Mesothelial cell of epicardium (in vitro differentiated cells): ENCODE results near the gene SNX13. TPM values are rescaled to one million over a fixed set of nuclear protein-coding genes. Genes with fewer than 3 reads are reported as not detected.

Experiments
- DNase-seq, 2 experiments: peaks; one replicate each; pipeline ENCODE4 v3.0.0; 2021; ENCODE audit warnings: low spot score in 2 of 2; ENCODE audit not compliant: unreplicated experiment in 2 of 2
- H3K27ac Mint-ChIP-seq: 2 replicates; pipeline ENCODE4 v1.8.0; 2021; ENCODE audit warnings: mixed read lengths
- H3K27me3 Mint-ChIP-seq: 2 replicates; pipeline ENCODE4 v1.8.0; 2021; ENCODE audit warnings: low read depth, mixed read lengths
- H3K36me3 Mint-ChIP-seq: 2 replicates; pipeline ENCODE4 v1.8.0; 2021; ENCODE audit warnings: mixed read lengths
- H3K4me1 Mint-ChIP-seq: 2 replicates; pipeline ENCODE4 v1.8.0; 2021; ENCODE audit warnings: mixed read lengths
- H3K4me3 Mint-ChIP-seq: 2 replicates; pipeline ENCODE4 v1.8.0; 2021; ENCODE audit warnings: mild to moderate bottlenecking, moderate library complexity, mixed read lengths
- H3K9me3 Mint-ChIP-seq: 2 replicates; pipeline ENCODE4 v1.8.0; 2021; ENCODE audit warnings: mixed read lengths
- total RNA-seq: library from RNA; stranded (reverse); gene quantifications from 3 replicates; pipeline ENCODE4 v1.2.1, GENCODE V29; 2021
- TF ChIP-seq, protein P1 (sequence below): fragments of 200-600 bp; sonication (generic); IDR thresholded peaks from one replicate; pipeline ENCODE4 v1.5.0; 2021; ENCODE audit warnings: antibody characterized with exemption; ENCODE audit not compliant: unreplicated experiment

The SNX13 gene
- total RNA-seq, 1 donor from 2014 or later: 57.1 TPM

DNA sequence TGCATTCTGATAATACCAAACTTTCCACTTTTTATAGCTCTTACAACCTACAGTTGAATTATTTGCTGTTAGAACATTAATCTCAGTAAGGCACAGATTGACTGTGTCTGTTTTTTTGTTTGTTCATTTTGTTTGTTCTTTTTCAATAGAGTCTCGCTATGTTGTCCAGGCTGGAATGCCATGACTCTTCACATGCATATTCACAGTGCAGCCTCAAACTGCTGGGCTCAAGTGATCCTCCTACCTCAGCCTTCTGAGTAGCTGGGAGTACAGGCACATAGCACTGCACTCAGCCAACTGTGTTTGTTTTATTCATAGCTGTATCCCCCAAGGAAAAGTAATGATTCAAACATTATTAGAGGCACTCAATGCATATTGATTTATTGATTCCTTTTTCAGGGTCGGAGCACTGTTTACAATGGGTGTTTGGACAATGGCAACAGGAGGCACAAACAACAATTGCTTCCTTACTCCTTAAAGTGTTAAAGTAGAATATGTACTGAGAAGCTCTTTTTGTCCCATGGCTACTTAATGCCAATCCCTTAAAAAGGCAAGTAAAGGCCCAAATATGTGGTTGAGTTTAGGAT, 61.1 kb downstream of the SNX13 start:
- peaks cover 4% of the 10 kb centered on the region for H3K4me1 Mint-ChIP-seq
- no peak for DNase-seq
- no peaks in the 10 kb centered on the region for H3K9me3 Mint-ChIP-seq
- TF ChIP-seq, protein P1, sequence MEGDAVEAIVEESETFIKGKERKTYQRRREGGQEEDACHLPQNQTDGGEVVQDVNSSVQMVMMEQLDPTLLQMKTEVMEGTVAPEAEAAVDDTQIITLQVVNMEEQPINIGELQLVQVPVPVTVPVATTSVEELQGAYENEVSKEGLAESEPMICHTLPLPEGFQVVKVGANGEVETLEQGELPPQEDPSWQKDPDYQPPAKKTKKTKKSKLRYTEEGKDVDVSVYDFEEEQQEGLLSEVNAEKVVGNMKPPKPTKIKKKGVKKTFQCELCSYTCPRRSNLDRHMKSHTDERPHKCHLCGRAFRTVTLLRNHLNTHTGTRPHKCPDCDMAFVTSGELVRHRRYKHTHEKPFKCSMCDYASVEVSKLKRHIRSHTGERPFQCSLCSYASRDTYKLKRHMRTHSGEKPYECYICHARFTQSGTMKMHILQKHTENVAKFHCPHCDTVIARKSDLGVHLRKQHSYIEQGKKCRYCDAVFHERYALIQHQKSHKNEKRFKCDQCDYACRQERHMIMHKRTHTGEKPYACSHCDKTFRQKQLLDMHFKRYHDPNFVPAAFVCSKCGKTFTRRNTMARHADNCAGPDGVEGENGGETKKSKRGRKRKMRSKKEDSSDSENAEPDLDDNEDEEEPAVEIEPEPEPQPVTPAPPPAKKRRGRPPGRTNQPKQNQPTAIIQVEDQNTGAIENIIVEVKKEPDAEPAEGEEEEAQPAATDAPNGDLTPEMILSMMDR: no peak
- peaks cover 25% of the 10 kb centered on the region for H3K36me3 Mint-ChIP-seq
- no peak overlapping the region for H3K27ac Mint-ChIP-seq
- no peaks in the 10 kb centered on the region for H3K27me3 Mint-ChIP-seq
- no peak overlapping the region for H3K4me3 Mint-ChIP-seq

DNA sequence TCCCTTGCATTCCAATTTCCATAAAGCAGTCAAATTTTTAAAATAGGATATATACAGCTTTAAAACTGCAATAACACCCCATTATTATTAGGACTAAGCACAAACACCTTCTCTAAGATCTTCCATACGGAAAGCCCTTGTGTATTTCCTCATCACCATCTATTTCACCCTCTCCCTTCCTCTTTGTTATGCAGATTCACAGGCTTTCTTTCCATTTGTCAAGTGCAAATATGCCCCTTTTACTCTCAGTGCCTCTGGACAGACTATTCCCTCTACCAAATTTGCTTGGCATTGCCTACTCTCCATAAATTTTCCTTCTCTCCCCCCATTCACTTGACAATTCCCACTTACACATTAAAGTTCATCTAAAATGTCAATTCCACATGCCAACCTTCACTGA, 61.7 kb downstream of the SNX13 start:
- TF ChIP-seq, protein P1: no peak
- no peak overlapping the region for H3K4me3 Mint-ChIP-seq
- peaks cover 4% of the 10 kb centered on the region for H3K4me1 Mint-ChIP-seq
- H3K27me3 Mint-ChIP-seq: no peaks in the 10 kb centered on the region
- no peak overlapping the region for H3K27ac Mint-ChIP-seq
- no peak for DNase-seq
- no peaks in the 10 kb centered on the region for H3K9me3 Mint-ChIP-seq
- peaks cover 28% of the 10 kb centered on the region for H3K36me3 Mint-ChIP-seq

DNA sequence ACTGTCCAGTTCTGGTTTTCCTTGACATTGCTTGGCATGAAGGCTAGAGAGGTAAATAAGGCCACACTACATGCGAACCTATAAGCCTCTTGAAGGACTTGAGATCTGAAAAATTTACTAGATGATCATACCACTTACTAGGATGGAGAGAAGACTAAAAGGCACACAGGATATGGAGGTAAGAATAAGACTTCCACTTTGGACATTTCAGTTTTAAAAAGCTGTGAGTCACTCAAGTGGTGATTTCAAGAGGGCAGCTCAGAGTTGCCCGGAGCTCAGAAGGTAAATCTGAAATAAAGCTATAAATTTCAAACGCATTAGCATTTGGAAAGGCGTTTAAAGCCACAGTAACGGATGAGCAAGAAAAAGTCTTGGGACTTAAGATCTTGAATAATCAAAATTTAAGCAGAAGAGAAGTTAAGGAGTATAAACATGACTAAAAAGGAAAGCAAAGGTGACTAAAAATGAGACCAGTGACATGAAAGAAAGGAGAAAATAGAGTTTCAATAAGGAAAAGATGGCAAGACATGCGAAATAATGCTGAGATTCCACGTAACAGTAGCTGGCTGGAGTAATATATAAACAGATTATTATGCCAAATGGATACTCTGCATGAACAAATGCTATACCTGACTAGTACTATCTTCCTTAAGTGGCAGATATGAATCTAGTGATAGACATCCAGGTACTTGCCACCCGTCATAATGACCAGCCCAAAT, 68.3 kb downstream of the SNX13 start:
- H3K9me3 Mint-ChIP-seq: peaks cover 12% of the 10 kb centered on the region
- H3K27me3 Mint-ChIP-seq: no peaks in the 10 kb centered on the region
- TF ChIP-seq, protein P1: no peak
- no peaks in the 10 kb centered on the region for H3K4me1 Mint-ChIP-seq
- H3K27ac Mint-ChIP-seq: no peak overlapping the region
- no peak overlapping the region for H3K4me3 Mint-ChIP-seq
- DNase-seq: no peak
- H3K36me3 Mint-ChIP-seq: peaks cover 51% of the 10 kb centered on the region

DNA sequence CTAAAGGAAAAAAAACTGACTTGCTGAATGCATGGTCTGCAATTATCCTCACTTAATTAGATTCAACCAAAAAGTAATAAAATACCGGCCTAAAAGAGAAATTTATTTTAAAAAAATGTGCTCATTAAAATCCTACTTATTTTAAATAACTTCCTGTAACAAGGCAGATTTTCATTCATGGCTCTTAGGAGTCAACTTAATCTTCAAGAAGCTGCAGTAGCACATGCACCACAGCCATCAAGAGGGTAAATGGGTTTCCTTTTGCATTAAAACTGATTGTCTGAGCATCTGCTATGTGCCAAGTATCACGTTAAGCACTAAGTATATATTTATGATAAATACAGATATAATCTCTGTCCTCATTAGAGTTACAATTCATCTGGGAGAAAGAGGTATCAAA, 69.9 kb downstream of the SNX13 start:
- H3K4me3 Mint-ChIP-seq: no peak overlapping the region
- DNase-seq: no peak
- no peak overlapping the region for H3K27ac Mint-ChIP-seq
- TF ChIP-seq, protein P1: no peak
- H3K27me3 Mint-ChIP-seq: no peaks in the 10 kb centered on the region
- peaks cover 24% of the 10 kb centered on the region for H3K9me3 Mint-ChIP-seq
- no peaks in the 10 kb centered on the region for H3K4me1 Mint-ChIP-seq
- H3K36me3 Mint-ChIP-seq: peaks cover 61% of the 10 kb centered on the region

DNA sequence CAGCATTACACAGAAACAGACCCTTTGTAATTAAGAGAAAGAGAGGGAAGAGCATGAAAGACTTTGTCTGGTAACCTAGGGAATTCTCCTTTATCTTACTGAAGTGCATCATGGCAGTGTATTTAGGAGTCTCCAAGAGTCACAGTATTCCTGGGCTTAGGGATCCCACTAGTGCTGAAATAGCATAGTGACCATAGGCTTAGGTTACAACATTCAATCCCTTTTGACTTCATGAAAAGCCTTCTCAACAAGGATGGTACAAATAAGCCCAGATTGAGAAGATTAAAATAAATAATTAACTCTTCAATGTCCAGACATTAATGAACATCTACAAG, 76.5 kb downstream of the SNX13 start:
- peaks cover 72% of the 10 kb centered on the region for H3K36me3 Mint-ChIP-seq
- no peak overlapping the region for H3K27ac Mint-ChIP-seq

More for the DNA sequence above, 76.5 kb downstream of the SNX13 start:
- no peaks in the 10 kb centered on the region for H3K4me1 Mint-ChIP-seq
- TF ChIP-seq, protein P1: no peak
- H3K27me3 Mint-ChIP-seq: no peaks in the 10 kb centered on the region
- no peak overlapping the region for H3K4me3 Mint-ChIP-seq
- H3K9me3 Mint-ChIP-seq: peaks cover 38% of the 10 kb centered on the region
- DNase-seq: no peak
